Neural progenitor cell (in vitro differentiated cells): Measurements from ENCODE around the gene CNTNAP4. TPM values are rescaled to one million over a fixed set of nuclear protein-coding genes. Genes with fewer than 3 reads are reported as not detected.

Experiments
- DNase-seq: peaks from one replicate; pipeline ENCODE4 v3.0.0-alpha.2; 2016; ENCODE audit warnings: low spot score
- H2AFZ ChIP-seq: fragments of 200-600 bp; sonication (generic); replicated peaks from 2 replicates; pipeline ENCODE4 v1.6.1; 2016; ENCODE audit warnings: antibody characterized with exemption
- H3F3A ChIP-seq: fragments of 200-600 bp; sonication (generic); 2 replicates; pipeline ENCODE4 v1.6.1; 2016; ENCODE audit warnings: antibody characterized with exemption, low read depth
- H3K27ac ChIP-seq: fragments of 200-600 bp; sonication (generic); 2 replicates; pipeline ENCODE4 v1.5.1; 2016; ENCODE audit warnings: mild to moderate bottlenecking
- H3K27me3 ChIP-seq: fragments of 200-600 bp; sonication (generic); 2 replicates; pipeline ENCODE4 v1.6.1; 2016; ENCODE audit warnings: mild to moderate bottlenecking, moderate library complexity
- H3K36me3 ChIP-seq: fragments of 200-600 bp; sonication (generic); 2 replicates; pipeline ENCODE4 v1.5.1; 2016
- H3K4me1 ChIP-seq: fragments of 200-600 bp; sonication (generic); 2 replicates; pipeline ENCODE4 v1.6.1; 2016; ENCODE audit warnings: mixed run types
- H3K4me2 ChIP-seq: fragments of 200-600 bp; sonication (generic); 2 replicates; pipeline ENCODE4 v1.6.1; 2016
- H3K4me3 ChIP-seq: fragments of 200-600 bp; sonication (generic); 2 replicates; pipeline ENCODE4 v1.5.1; 2016
- H3K79me2 ChIP-seq: fragments of 200-600 bp; sonication (generic); 2 replicates; pipeline ENCODE4 v1.6.1; 2016; ENCODE audit warnings: low read depth
- H3K9ac ChIP-seq: fragments of 200-600 bp; sonication (generic); 2 replicates; pipeline ENCODE4 v1.6.1; 2016
- H3K9me3 ChIP-seq: fragments of 200-600 bp; sonication (generic); 2 replicates; pipeline ENCODE4 v1.5.1; 2016; ENCODE audit warnings: low read depth
- H4K20me1 ChIP-seq: fragments of 200-600 bp; sonication (generic); 2 replicates; pipeline ENCODE4 v1.6.1; 2016; ENCODE audit warnings: low read depth
- H3K27ac Mint-ChIP-seq: 3 replicates; pipeline ENCODE4 v1.8.0; 2021; ENCODE audit warnings: mixed read lengths
- H3K27me3 Mint-ChIP-seq: 2 replicates; pipeline ENCODE4 v1.8.0; 2022; ENCODE audit warnings: low read depth, mild to moderate bottlenecking, inconsistent platforms, moderate library complexity, mixed read lengths; ENCODE audit not compliant: insufficient read depth
- H3K36me3 Mint-ChIP-seq: 3 replicates; pipeline ENCODE4 v1.8.0; 2021; ENCODE audit warnings: mixed read lengths
- H3K4me1 Mint-ChIP-seq: 3 replicates; pipeline ENCODE4 v1.8.0; 2021; ENCODE audit warnings: mixed read lengths
- H3K4me3 Mint-ChIP-seq: 3 replicates; pipeline ENCODE4 v1.8.0; 2021; ENCODE audit warnings: mild to moderate bottlenecking, moderate library complexity, mixed read lengths
- H3K9me3 Mint-ChIP-seq: 3 replicates; pipeline ENCODE4 v1.8.0; 2020; ENCODE audit warnings: mixed read lengths
- EZH2 ChIP-seq: fragments of 200-600 bp; sonication (generic); IDR thresholded peaks from 2 replicates; pipeline ENCODE4 v1.6.1; 2017; ENCODE audit warnings: antibody characterized with exemption, mild to moderate bottlenecking, moderate library complexity
- EZH2phosphoT487 ChIP-seq: fragments of 200-600 bp; sonication (generic); IDR thresholded peaks from 2 replicates; pipeline ENCODE4 v1.6.1; 2017; ENCODE audit warnings: antibody characterized with exemption
- total RNA-seq: library from RNA; depleted of rRNA; stranded (reverse); fragments of >200 nt; gene quantifications from 2 replicates; pipeline ENCODE4 v1.2.3, GENCODE V29; 2015; ENCODE audit warnings: low replicate concordance
- TF ChIP-seq, protein P1 (sequence below): fragments of 200-600 bp; sonication (generic); IDR thresholded peaks from 2 replicates; pipeline ENCODE4 v1.5.1; 2017; ENCODE audit warnings: antibody characterized with exemption, mild to moderate bottlenecking

CNTNAP4 gene
- total RNA-seq, 1 donor from 2014 or later: 0.41 TPM

DNA sequence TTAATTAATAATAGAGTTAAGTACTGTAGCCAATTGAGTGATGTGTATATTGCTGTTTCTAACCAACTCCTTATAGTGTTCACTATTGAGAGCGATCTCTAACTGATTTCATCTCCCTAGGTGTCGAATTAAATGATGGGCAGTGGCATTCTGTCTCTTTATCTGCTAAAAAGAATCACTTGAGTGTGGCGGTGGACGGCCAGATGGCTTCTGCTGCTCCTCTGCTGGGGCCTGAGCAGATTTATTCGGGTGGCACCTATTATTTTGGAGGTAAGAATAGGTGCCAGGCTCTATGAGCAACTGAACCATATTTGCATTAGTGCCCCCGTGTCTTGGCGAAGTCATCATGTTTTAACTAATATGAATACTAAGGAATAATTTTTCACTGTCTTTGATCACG is 184.6 kb downstream of the CNTNAP4 start:
- Mint-ChIP-seq H3K4me3 (no peak overlapping the region), H3K27ac (no peak overlapping the region), H3K27me3 (no peaks in the 10 kb centered on the region), H3K9me3 (no peaks in the 10 kb centered on the region), H3K4me1 (no peaks in the 10 kb centered on the region), H3K36me3 (no peaks in the 10 kb centered on the region)
- H3F3A ChIP-seq: no peaks in the 10 kb centered on the region
- no peaks in the 10 kb centered on the region for H3K4me1 ChIP-seq
- H3K4me3 ChIP-seq: no peak overlapping the region
- H3K27me3 ChIP-seq: peaks cover 55% of the 10 kb centered on the region
- no peaks in the 10 kb centered on the region for H3K36me3 ChIP-seq
- H4K20me1 ChIP-seq: no peaks in the 10 kb centered on the region
- TF ChIP-seq, protein P1, sequence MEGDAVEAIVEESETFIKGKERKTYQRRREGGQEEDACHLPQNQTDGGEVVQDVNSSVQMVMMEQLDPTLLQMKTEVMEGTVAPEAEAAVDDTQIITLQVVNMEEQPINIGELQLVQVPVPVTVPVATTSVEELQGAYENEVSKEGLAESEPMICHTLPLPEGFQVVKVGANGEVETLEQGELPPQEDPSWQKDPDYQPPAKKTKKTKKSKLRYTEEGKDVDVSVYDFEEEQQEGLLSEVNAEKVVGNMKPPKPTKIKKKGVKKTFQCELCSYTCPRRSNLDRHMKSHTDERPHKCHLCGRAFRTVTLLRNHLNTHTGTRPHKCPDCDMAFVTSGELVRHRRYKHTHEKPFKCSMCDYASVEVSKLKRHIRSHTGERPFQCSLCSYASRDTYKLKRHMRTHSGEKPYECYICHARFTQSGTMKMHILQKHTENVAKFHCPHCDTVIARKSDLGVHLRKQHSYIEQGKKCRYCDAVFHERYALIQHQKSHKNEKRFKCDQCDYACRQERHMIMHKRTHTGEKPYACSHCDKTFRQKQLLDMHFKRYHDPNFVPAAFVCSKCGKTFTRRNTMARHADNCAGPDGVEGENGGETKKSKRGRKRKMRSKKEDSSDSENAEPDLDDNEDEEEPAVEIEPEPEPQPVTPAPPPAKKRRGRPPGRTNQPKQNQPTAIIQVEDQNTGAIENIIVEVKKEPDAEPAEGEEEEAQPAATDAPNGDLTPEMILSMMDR: no peak
- TF ChIP-seq EZH2 (no peak), EZH2phosphoT487 (no peak)
- H2AFZ ChIP-seq: no peak overlapping the region
- no peak for DNase-seq
- H3K27ac ChIP-seq: no peak overlapping the region
- no peaks in the 10 kb centered on the region for H3K79me2 ChIP-seq
- H3K4me2 ChIP-seq: no peak overlapping the region
- no peaks in the 10 kb centered on the region for H3K9me3 ChIP-seq
- H3K9ac ChIP-seq: no peak overlapping the region

DNA sequence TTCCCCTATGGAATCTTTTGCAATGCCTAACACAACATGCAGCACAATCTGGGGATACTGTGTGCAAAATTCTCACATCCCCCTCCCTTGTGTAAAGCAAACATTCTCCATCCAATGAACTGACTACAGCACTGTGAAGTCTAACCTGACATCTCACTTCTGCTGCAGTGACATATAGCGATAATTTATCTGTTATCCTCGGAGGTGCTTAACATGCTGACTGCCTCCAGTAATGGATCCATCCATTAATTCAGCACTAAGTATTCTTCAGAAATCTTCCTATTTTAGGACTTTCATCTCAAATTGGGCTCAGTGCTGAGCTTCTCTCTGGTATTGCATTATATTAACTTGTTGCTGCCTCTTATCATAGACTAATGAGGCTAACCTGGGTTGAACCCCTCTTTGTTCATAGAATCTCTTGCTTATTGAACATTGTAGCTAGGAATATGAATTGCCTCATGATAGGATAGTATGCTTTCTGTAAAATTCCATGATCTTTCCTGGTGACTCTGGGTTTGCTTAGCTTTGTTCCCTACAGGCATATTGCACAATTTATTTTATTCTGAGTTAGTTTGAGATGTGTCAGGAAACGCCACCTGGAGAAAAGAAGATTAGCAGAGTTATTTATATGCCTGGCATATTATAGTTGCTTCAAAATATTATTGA is 187.9 kb downstream of the CNTNAP4 start:
- Mint-ChIP-seq H3K9me3 (no peaks in the 10 kb centered on the region), H3K4me3 (no peak overlapping the region), H3K36me3 (no peaks in the 10 kb centered on the region), H3K27me3 (no peaks in the 10 kb centered on the region), H3K4me1 (no peaks in the 10 kb centered on the region), H3K27ac (no peak overlapping the region)
- no peaks in the 10 kb centered on the region for H3K79me2 ChIP-seq
- H3K27me3 ChIP-seq: peaks cover 69% of the 10 kb centered on the region
- H3K4me2 ChIP-seq: no peak overlapping the region
- no peaks in the 10 kb centered on the region for H3K36me3 ChIP-seq
- no peaks in the 10 kb centered on the region for H3F3A ChIP-seq
- no peak overlapping the region for H3K9ac ChIP-seq
- H2AFZ ChIP-seq: no peak overlapping the region
- no peak overlapping the region for H3K4me3 ChIP-seq
- TF ChIP-seq EZH2phosphoT487 (no peak), EZH2 (no peak)
- TF ChIP-seq, protein P1: no peak
- H3K4me1 ChIP-seq: no peaks in the 10 kb centered on the region
- H3K27ac ChIP-seq: no peak overlapping the region
- H4K20me1 ChIP-seq: no peaks in the 10 kb centered on the region
- no peaks in the 10 kb centered on the region for H3K9me3 ChIP-seq
- DNase-seq: no peak

DNA sequence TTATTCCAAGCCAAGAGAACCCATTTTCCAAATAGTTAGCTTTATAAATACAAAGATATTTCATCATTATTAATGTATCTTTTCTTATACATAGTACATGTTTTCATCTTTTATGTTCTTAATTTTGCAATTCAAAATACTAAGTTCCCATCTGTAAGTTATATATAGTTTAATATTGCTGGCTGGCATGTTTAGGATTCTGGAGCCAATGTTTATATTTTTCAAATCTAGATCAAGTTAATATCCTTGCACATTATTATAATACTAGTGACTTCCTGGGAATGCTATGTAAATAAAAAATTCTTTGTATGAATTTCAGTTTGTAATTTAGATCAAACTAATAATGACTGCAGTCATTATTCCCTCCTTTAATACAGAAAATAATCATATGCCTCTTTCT is 189.7 kb downstream of the CNTNAP4 start:
- Mint-ChIP-seq H3K36me3 (no peaks in the 10 kb centered on the region), H3K4me3 (no peak overlapping the region), H3K27ac (no peak overlapping the region), H3K4me1 (no peaks in the 10 kb centered on the region), H3K9me3 (no peaks in the 10 kb centered on the region), H3K27me3 (no peaks in the 10 kb centered on the region)
- Histone ChIP-seq H3K9me3 (no peaks in the 10 kb centered on the region), H3F3A (no peaks in the 10 kb centered on the region), H3K9ac (no peak overlapping the region), H3K4me3 (no peak overlapping the region), H3K27me3 (peaks cover 78% of the 10 kb centered on the region), H3K36me3 (no peaks in the 10 kb centered on the region), H3K79me2 (no peaks in the 10 kb centered on the region), H3K27ac (no peak overlapping the region), H3K4me2 (no peak overlapping the region), H4K20me1 (no peaks in the 10 kb centered on the region), H2AFZ (no peak overlapping the region), H3K4me1 (no peaks in the 10 kb centered on the region)
- no peak for TF ChIP-seq EZH2phosphoT487
- TF ChIP-seq EZH2: no peak
- no peak for DNase-seq

DNA sequence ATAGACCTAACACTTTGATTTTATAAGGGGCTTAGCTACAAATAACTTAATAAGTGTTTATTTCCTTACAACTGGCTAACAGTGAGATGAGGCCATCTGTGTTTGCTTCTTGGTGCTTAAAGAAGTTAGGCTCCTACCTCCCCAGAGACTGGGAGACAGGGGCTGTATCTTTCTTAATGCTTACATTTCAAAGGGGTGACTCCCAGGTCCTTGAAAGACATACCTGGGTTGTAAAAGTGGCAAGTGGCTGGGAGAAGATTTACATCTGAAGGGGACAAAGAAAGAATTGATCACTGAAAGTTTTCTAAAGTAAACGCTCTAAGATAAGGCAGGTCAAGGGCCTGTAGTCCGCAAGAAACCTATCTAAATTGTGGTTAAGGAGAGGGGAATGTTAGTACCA is 196.8 kb downstream of the CNTNAP4 start:
- Mint-ChIP-seq H3K36me3 (no peaks in the 10 kb centered on the region), H3K4me1 (no peaks in the 10 kb centered on the region), H3K27ac (no peak overlapping the region), H3K4me3 (no peak overlapping the region), H3K9me3 (no peaks in the 10 kb centered on the region), H3K27me3 (no peaks in the 10 kb centered on the region)
- Histone ChIP-seq H3K27me3 (peaks cover 86% of the 10 kb centered on the region), H4K20me1 (no peaks in the 10 kb centered on the region), H2AFZ (no peak overlapping the region), H3K9me3 (no peaks in the 10 kb centered on the region), H3K36me3 (no peaks in the 10 kb centered on the region), H3K9ac (no peak overlapping the region), H3K27ac (no peak overlapping the region), H3K4me2 (no peak overlapping the region), H3K4me1 (no peaks in the 10 kb centered on the region), H3K79me2 (no peaks in the 10 kb centered on the region), H3K4me3 (no peak overlapping the region), H3F3A (no peaks in the 10 kb centered on the region)
- no peak for DNase-seq
- TF ChIP-seq, protein P1: no peak
- no peak for TF ChIP-seq EZH2phosphoT487
- TF ChIP-seq EZH2: no peak
